GM18505 (cell line): ENCODE measurements around the gene ANGPTL7.
"Not testable (repeated sequence)": the region's sequence is repeated elsewhere in the genome, so short reads cannot be mapped to it uniquely, and the experiment has no call there.

Source experiments
- ATAC-seq: cut with Tn5 transposase; IDR thresholded peaks from one replicate; pipeline ENCODE4 v1.9.1; 2021; ENCODE audit not compliant: unreplicated experiment
- POLR2A ChIP-seq: IDR thresholded peaks from 4 replicates; pipeline ENCODE4 v1.6.1; 2011; ENCODE audit warnings: borderline replicate concordance; ENCODE audit not compliant: insufficient read depth, insufficient read length; ENCODE audit errors: extremely low read depth

The ANGPTL7 gene

GRCh38 chr1:11156963-11157362 lies 32.2 kb upstream of the ANGPTL7 start:
- TF ChIP-seq POLR2A: no peak
- ATAC-seq: no peak

- no peak for ATAC-seq
- no peak for TF ChIP-seq POLR2A
Measured at GRCh38 chr1:11157394-11157793, 31.8 kb upstream of the ANGPTL7 start.

GRCh38 chr1:11157867-11158266 lies 31.3 kb upstream of the ANGPTL7 start:
- ATAC-seq: no peak
- TF ChIP-seq POLR2A: no peak

DNA sequence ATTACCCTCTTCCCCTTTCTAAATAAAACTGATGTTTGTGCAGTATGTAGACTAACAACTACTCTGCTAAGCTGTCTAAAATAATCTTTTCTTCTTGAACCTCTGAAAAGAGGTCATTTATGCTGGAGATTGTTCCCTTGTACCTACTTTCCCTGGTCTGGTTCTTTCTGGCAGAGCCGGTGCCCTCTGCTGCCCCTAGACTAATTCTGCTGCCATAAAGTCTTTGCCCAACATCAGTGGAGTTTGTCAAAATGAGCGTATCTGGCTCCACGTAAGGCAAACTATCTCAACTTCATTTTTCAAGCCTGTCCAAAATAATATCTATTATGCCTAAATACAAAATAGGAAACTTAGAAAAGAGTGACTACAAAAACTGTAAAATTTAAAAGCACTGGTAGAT lies 30.9 kb upstream of the ANGPTL7 start:
- TF ChIP-seq POLR2A: no peak

DNA sequence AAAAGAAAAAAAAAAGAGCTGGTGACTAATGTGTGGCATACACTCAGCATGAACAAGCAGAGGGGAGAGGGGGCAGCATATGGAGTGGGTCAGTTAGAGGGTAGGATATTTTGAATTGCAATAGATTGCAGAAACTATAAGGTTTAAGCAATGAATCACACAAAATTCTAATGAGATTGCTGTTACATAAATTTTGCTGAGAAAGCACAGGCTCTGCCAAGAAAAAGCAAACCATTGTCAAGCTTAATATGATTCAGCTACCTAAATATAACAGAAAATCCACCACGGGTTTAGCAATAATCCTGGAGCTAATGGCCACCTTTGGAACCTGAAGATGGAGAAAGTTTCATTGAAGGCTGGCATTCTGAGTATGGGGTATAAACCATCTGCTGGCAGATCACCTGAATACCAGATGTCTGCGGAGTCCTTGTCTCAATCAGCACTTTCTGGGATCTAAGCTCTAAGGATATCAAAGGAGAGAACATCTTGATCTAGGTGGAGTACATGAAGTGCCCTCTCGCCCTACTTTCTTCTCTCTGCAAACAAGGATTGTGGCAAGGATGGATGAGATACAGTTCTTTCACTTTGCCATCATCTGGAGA lies 30.3 kb upstream of the ANGPTL7 start:
- no peak for TF ChIP-seq POLR2A
- no peak for ATAC-seq

More for the DNA sequence above, 30.9 kb upstream of the ANGPTL7 start:
- no peak for ATAC-seq

DNA sequence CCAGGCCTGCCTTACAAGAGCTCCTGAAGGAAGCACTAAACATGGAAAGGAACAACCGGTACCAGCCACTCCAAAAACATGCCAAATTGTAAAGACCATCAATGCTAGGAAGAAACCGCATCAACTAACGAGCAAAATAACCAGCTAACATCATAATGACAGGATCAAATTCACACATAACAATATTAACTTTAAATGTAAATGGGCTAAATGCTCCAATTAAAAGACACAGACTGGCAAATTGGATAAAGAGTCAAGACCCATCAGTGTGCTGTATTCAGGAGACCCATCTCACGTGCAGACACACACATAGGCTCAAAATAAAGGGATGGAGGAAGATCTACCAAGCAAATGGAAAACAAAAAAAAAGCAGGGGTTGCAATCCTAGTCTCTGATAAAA lies 26.4 kb upstream of the ANGPTL7 start:
- not testable (repeated sequence) for ATAC-seq

- ATAC-seq: not testable (repeated sequence)
Measured at GRCh38 chr1:11166744-11167143, 22.4 kb upstream of the ANGPTL7 start.

DNA sequence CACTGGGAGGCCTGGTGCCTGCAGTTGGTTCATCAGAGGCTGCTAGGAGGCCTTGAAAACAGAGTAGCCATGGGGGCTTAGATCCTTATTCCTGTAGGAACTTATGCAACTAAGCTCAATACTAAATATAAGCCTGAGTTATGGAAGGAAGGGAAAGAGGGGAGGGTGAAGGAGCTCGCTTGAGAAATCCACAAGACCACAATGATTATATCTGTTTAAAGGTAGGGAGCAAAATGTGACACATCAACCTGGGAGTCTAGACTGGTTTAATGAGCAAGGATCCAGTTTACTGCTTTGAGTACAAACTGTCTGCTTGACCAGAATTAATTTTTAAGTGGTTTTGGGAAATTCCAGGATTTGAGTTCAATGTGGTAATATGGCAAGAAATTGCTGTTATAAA lies 20.4 kb upstream of the ANGPTL7 start:
- ATAC-seq: no peak
- no peak for TF ChIP-seq POLR2A

DNA sequence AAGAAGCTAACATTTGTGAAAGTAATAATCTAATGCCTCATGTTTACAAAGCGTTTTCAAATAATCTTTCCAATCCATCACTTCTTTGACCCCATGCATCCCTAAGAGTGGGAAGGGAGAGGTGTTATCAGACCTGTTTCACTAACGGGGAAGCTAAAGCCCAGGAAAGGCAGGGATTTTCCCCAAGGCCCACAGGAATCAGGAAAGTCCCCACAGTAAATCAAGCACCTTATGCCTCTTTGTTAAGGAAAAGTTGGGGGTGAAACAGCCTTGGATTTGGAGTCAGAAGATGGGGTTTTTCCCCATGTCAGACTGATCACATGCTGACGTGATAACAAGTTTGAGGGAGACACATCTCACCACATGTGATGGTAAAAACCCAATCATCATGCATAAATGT lies 20.0 kb upstream of the ANGPTL7 start:
- no peak for TF ChIP-seq POLR2A
- no peak for ATAC-seq

- no peak for ATAC-seq
- no peak for TF ChIP-seq POLR2A
Measured at GRCh38 chr1:11170102-11170501, 19.1 kb upstream of the ANGPTL7 start.

DNA sequence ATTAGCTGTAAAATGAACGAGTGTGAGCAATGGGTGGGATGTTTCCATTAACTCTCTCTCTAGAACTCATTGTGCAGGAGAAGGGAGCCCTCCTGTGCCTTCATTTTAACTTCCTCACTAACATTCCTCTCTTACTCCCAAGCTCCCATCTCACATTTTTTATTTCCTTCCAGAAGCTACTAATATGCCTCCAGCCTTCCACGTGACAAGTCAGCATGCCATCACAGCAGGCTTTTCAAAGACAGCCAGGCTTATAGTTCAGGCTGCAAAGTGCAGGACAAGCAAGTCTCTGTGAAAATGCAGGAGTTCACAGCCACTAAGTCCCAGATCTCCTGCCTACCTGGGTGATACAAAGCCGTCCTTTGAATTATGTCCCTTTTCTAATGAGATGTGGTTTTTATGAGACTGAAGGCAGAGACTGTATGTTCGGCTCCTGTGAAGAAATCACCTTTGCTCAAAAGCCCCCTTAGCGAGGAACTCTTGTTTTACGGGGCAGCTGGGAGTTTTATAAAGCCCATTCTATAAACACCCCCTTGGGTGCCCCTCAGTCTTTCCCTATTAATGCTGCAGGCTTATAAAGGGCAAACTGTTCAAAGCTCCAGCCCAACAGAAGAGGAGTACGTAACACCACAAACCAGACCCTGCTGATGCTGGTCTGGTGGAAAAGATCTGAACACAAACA lies 14.8 kb upstream of the ANGPTL7 start:
- ATAC-seq: no peak
- TF ChIP-seq POLR2A: no peak

GRCh38 chr1:11175461-11175860 lies 13.7 kb upstream of the ANGPTL7 start:
- no peak for ATAC-seq
- TF ChIP-seq POLR2A: no peak

DNA sequence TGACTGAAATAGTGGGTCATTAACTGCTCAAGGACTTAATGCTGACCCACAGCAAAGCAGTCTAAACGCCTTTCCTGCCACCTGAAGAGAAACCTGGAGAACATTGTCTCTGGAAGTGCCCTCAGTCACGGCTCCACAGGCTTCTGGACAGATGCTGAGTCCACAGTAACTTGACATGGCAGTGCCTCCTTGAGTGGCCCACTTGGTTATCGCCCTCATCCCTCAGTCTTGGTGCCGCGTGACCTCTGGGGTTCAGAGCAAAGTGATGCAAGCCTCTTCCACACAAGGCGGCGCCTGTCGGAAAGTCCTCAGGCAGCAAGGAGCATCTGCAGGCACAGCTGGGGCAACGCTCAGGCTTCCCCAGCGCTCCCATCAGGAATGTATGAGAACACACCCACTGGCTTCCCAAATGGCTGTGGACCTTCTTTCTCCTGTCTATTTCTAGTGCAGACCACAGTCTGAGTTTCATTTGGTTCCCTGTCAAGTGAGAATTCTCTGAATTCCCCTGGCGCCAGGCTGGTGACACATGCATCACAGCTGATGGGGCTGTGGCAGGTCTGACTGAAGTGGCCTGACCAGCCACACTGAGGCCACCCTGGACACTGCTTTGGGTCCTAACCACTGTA lies 13.0 kb upstream of the ANGPTL7 start:
- no peak for ATAC-seq
- TF ChIP-seq POLR2A: no peak
